ENCODE data around the gene E2F3.
A peak's percentile ranks its signal among the peaks of the same experiment; 100 is the strongest.

Gene E2F3

GRCh38 chr6:20438462-20439070 lies 36.9 kb downstream of the E2F3 start:
- H3K4me3 ChIP-seq (ENCODE audit: control insufficient read depth, low read depth, low read length) = no peak overlapping the region
- DNase-seq (ENCODE audit: low read depth) = no peak
- TF ChIP-seq CTCF (conservative IDR thresholded peaks at IDR 0.05; ENCODE audit: control insufficient read depth, insufficient read depth, low read depth, low read length) = no peak

GRCh38 chr6:20439558-20439957 lies 37.9 kb downstream of the E2F3 start:
- H3K4me3 ChIP-seq (ENCODE audit: control insufficient read depth, low read depth, low read length) = no peak overlapping the region
- TF ChIP-seq CTCF (conservative IDR thresholded peaks at IDR 0.05; ENCODE audit: control insufficient read depth, insufficient read depth, low read depth, low read length) = no peak
- no peak for DNase-seq (ENCODE audit: low read depth)

- no peak for TF ChIP-seq CTCF (conservative IDR thresholded peaks at IDR 0.05; ENCODE audit: control insufficient read depth, insufficient read depth, low read depth, low read length)
- DNase-seq (ENCODE audit: low read depth) = peak; percentile 47
- H3K4me3 ChIP-seq (ENCODE audit: control insufficient read depth, low read depth, low read length) = no peak overlapping the region
Observed at GRCh38 chr6:20440296-20440695, 38.6 kb downstream of the E2F3 start.

GRCh38 chr6:20441236-20441635 lies 39.6 kb downstream of the E2F3 start:
- no peak overlapping the region for H3K4me3 ChIP-seq (ENCODE audit: control insufficient read depth, low read depth, low read length)
- no peak for TF ChIP-seq CTCF (conservative IDR thresholded peaks at IDR 0.05; ENCODE audit: control insufficient read depth, insufficient read depth, low read depth, low read length)
- DNase-seq (ENCODE audit: low read depth) = no peak

GRCh38 chr6:20441921-20442320 lies 40.2 kb downstream of the E2F3 start:
- no peak overlapping the region for H3K4me3 ChIP-seq (ENCODE audit: control insufficient read depth, low read depth, low read length)
- DNase-seq (ENCODE audit: low read depth) = no peak
- no peak for TF ChIP-seq CTCF (conservative IDR thresholded peaks at IDR 0.05; ENCODE audit: control insufficient read depth, insufficient read depth, low read depth, low read length)

- TF ChIP-seq CTCF (conservative IDR thresholded peaks at IDR 0.05; ENCODE audit: control insufficient read depth, insufficient read depth, low read depth, low read length) = no peak
- DNase-seq (ENCODE audit: low read depth) = peak; percentile 49
- H3K4me3 ChIP-seq (ENCODE audit: control insufficient read depth, low read depth, low read length) = no peak overlapping the region
Observed at GRCh38 chr6:20444786-20445271, 43.1 kb downstream of the E2F3 start.

GRCh38 chr6:20447157-20447556 lies 45.5 kb downstream of the E2F3 start:
- no peak for TF ChIP-seq CTCF (conservative IDR thresholded peaks at IDR 0.05; ENCODE audit: control insufficient read depth, insufficient read depth, low read depth, low read length)
- H3K4me3 ChIP-seq (ENCODE audit: control insufficient read depth, low read depth, low read length) = no peak overlapping the region
- peak; percentile 51 for DNase-seq (ENCODE audit: low read depth)
